Spleen (tissue), 11 donors: Measurements from ENCODE around the gene ZBTB34. TPM values are rescaled to one million over a fixed set of nuclear protein-coding genes. Genes with fewer than 3 reads are reported as not detected.

ENCODE experiments used
- DNase-seq: peaks from one replicate; pipeline ENCODE4 v3.0.0-alpha.2; 2020
- H3K27ac ChIP-seq, 8 donors: fragments of 200-600 bp; sonication (generic) in 7 of 8; 1 replicate in 4 of 8; 2 replicates in 4 of 8; pipeline versions ENCODE4 v1.5.0 to v1.8.0; 2016 to 2021; ENCODE audit warnings: inconsistent platforms in 4 of 8, mild to moderate bottlenecking in 4 of 8, moderate library complexity in 1 of 8
- H3K27me3 ChIP-seq, 7 donors: fragments of 200-600 bp; sonication (generic) in 6 of 7; replicated peaks in 1 of 7; 1 replicate in 4 of 7; 2 replicates in 3 of 7; pipeline versions ENCODE4 v1.5.0 to v1.8.0; 2016 to 2021; ENCODE audit warnings: inconsistent platforms in 3 of 7, mild to moderate bottlenecking in 1 of 7
- H3K36me3 ChIP-seq, 6 donors: fragments of 200-600 bp; sonication (generic) in 5 of 6; 1 replicate in 4 of 6; 2 replicates in 2 of 6; pipeline versions ENCODE4 v1.5.0 to v1.8.0; 2016 to 2021; ENCODE audit warnings: inconsistent platforms in 2 of 6
- H3K4me1 ChIP-seq, 6 donors: fragments of 200-600 bp; sonication (generic) in 5 of 6; 1 replicate in 3 of 6; 2 replicates in 3 of 6; pipeline versions ENCODE4 v1.5.0 to v1.8.0; 2016 to 2021; ENCODE audit warnings: inconsistent platforms in 3 of 6
- H3K4me3 ChIP-seq, 8 donors: fragments of 200-600 bp; sonication (generic) in 7 of 8; 1 replicate in 4 of 8; 2 replicates in 4 of 8; pipeline versions ENCODE4 v1.5.0 to v1.8.0; 2016 to 2021; ENCODE audit warnings: inconsistent platforms in 4 of 8, mild to moderate bottlenecking in 4 of 8, moderate library complexity in 2 of 8
- H3K9me3 ChIP-seq, 8 donors: fragments of 200-600 bp; sonication (generic) in 7 of 8; 1 replicate in 4 of 8; 2 replicates in 4 of 8; pipeline versions ENCODE4 v1.5.0 to v1.8.0; 2016 to 2021; ENCODE audit warnings: inconsistent platforms in 4 of 8
- CTCF ChIP-seq, 11 experiments: fragments of 200-600 bp in 7 of 11; fragments of 450-650 bp in 4 of 11; sonication (generic) in 4 of 11; IDR thresholded peaks in 8 of 11; conservative IDR thresholded peaks in 3 of 11; 1 replicate in 7 of 11; 2 replicates in 4 of 11; pipeline versions ENCODE4 v1.4.0 to v1.8.0; 2016 to 2021; ENCODE audit warnings: antibody characterized with exemption in 11 of 11, inconsistent platforms in 4 of 11, mild to moderate bottlenecking in 1 of 11
- POLR2A ChIP-seq, 3 donors: fragments of 450-650 bp; IDR thresholded peaks; one replicate each; pipeline ENCODE4 v1.5.1; 2017; ENCODE audit warnings: antibody characterized with exemption in 3 of 3, mild to moderate bottlenecking in 1 of 3
- POLR2AphosphoS5 ChIP-seq, 3 donors: sonication (generic); formaldehyde crosslinking; IDR thresholded peaks; one replicate each; pipeline ENCODE4 v1.5.1; 2017; ENCODE audit warnings: antibody characterized with exemption in 3 of 3
- WGBS, 5 donors: extraction: QIAGEN DNeasy Blood & Tissue Kit in 3 of 5; methylation state at CpG; one replicate each; pipeline versions ENCODE4 v1.1.5 to v1.1.7; 2013 to 2018; 5-methylcytosine and 5-hydroxymethylcytosine counted together
- intact Hi-C: fragments of 100-400 bp; cut with DNase I; formaldehyde crosslinking; loops from one replicate; pipeline ENCODE4 v1.15.0; 2023; ENCODE audit warnings: low total_unique reads
- polyA plus RNA-seq, 3 donors: library from polyadenylated mRNA; stranded (reverse); fragments of 200-250 nt; gene quantifications; one replicate each; pipeline ENCODE4 v1.2.1, GENCODE V29; 2013
- total RNA-seq, 7 donors: library from RNA; depleted of rRNA in 3 of 7; stranded (reverse); fragments of >200 nt in 3 of 7; fragmentation: NEBNext Ultra II Directional in 4 of 7; extraction: Animal tissue kit (Norgen Biotek cat#: 25700) in 4 of 7; gene quantifications; one replicate each; pipeline versions ENCODE4 v1.1.0 to v1.2.1, GENCODE V29; 2016 to 2021
- donor health status: healthy with polysubstance abuse.
- donor health status: DM: no; HTN: no; CAD: no; lungs with moderate emphysema.
- donor health status: DM: no; HTN: no; CAD: no.
- donor health status: Bipolar disorder and iron deficiency.
- donor health status: healthy.
- donor health status: DM: no; HTN: no; CAD: no.
- donor health status: DM: yes; HTN: yes; CAD: no.

ZBTB34 gene
- total and polyA plus RNA-seq, 10 donors: 2.1 to 28.9 (median 15.1) TPM

GRCh38 chr9:126876531-126876930 lies 16.1 kb downstream of the ZBTB34 start:
- 82 to 93% (median 91%) methylated on average over 4 of the region's 4 CpGs for WGBS, 5 donors
- H3K27me3 ChIP-seq: no peaks in the 10 kb centered on the region
- H3K36me3 ChIP-seq: peaks cover 0 to 51% (median 24%) of the 10 kb centered on the region in 6 donors
- no peak overlapping the region for H3K27ac ChIP-seq
- peaks cover 0 to 62% (median 6%) of the 10 kb centered on the region in 6 donors for H3K4me1 ChIP-seq
- no peak overlapping the region for H3K4me3 ChIP-seq
- intact Hi-C loops: no loop called here
- TF ChIP-seq POLR2AphosphoS5 (IDR thresholded peaks at IDR 0.05) (no peak), POLR2A (IDR thresholded peaks at IDR 0.05) (no peak), CTCF (IDR thresholded peaks at IDR 0.05 in 8 of 11, conservative IDR thresholded peaks at IDR 0.05 in 3 of 11) (no peak)
- no peaks in the 10 kb centered on the region for H3K9me3 ChIP-seq
- DNase-seq: no peak

DNA sequence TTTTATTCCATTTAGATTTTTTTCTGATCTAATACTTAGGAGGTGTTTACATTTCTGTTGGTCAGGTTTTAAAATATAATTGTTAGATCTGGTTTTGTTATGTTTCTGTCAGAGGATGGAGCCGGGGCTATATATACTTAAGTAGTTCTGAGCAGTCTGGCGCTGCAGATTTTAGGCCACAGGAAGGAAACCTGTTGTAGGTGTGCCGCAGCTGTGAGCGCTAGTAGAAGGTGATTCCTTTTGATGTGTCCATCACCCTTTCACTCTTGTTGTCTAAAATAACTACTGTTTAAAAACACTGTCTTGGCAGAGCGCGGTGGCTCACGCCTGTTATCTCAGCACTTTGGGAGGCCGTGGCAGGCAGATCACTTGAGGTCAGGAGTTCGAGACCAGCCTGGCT lies 17.0 kb downstream of the ZBTB34 start:
- 74 to 88% (median 83%) methylated on average over 9 of the region's 9 CpGs for WGBS, 5 donors
- intact Hi-C loops: no loop called here
- DNase-seq: no peak
- Histone ChIP-seq H3K9me3 (no peaks in the 10 kb centered on the region), H3K27ac (peak overlapping the region in 1 of 8 donors; percentile 6), H3K4me3 (no peak overlapping the region), H3K36me3 (peaks cover 0 to 60% (median 26%) of the 10 kb centered on the region in 6 donors), H3K27me3 (no peaks in the 10 kb centered on the region), H3K4me1 (peaks cover 0 to 57% (median 4%) of the 10 kb centered on the region in 6 donors)
- TF ChIP-seq POLR2A (IDR thresholded peaks at IDR 0.05) (no peak), CTCF (IDR thresholded peaks at IDR 0.05 in 8 of 11, conservative IDR thresholded peaks at IDR 0.05 in 3 of 11) (no peak), POLR2AphosphoS5 (IDR thresholded peaks at IDR 0.05) (no peak)

- TF ChIP-seq POLR2A (IDR thresholded peaks at IDR 0.05) (no peak), CTCF (IDR thresholded peaks at IDR 0.05 in 8 of 11, conservative IDR thresholded peaks at IDR 0.05 in 3 of 11) (no peak)
- peaks cover 0 to 45% (median 0%) of the 10 kb centered on the region in 6 donors for H3K4me1 ChIP-seq
- intact Hi-C loops: no loop called here
- WGBS, 5 donors: 75 to 86% (median 85%) methylated on average over 9 of the region's 9 CpGs
- peaks cover 0 to 70% (median 36%) of the 10 kb centered on the region in 6 donors for H3K36me3 ChIP-seq
- H3K27ac ChIP-seq: no peak overlapping the region
- H3K27me3 ChIP-seq: no peaks in the 10 kb centered on the region
- peak; percentile 21 for DNase-seq
- no peaks in the 10 kb centered on the region for H3K9me3 ChIP-seq
- H3K4me3 ChIP-seq: no peak overlapping the region
These were observed 18.8 kb downstream of the ZBTB34 start for GRCh38 chr9:126879288-126879687.

- Histone ChIP-seq H3K4me1 (peaks cover 0 to 45% (median 4%) of the 10 kb centered on the region in 6 donors), H3K36me3 (peaks cover 0 to 70% (median 36%) of the 10 kb centered on the region in 6 donors), H3K9me3 (no peaks in the 10 kb centered on the region), H3K27ac (no peak overlapping the region), H3K4me3 (no peak overlapping the region), H3K27me3 (no peaks in the 10 kb centered on the region)
- intact Hi-C loops: no loop called here
- 96 to 98% (median 97%) methylated on average over 22 to 23 of the region's 23 CpGs for WGBS, 5 donors
- TF ChIP-seq CTCF (IDR thresholded peaks at IDR 0.05 in 8 of 11, conservative IDR thresholded peaks at IDR 0.05 in 3 of 11) (no peak), POLR2A (IDR thresholded peaks at IDR 0.05) (no peak), POLR2AphosphoS5 (IDR thresholded peaks at IDR 0.05) (peak in 1 of 3 donors; percentile 28)
- DNase-seq: peak; percentile 52
These were observed 19.9 kb downstream of the ZBTB34 start for GRCh38 chr9:126880226-126880946.
